Nephron (organoid): ENCODE data around the gene VENTX.

Experiments used
- H3K27ac Mint-ChIP-seq, 3 experiments: 2 replicates each; pipeline ENCODE4 v1.8.0; 2020; ENCODE audit warnings: mixed read lengths in 3 of 3, mild to moderate bottlenecking in 2 of 3, moderate library complexity in 1 of 3
- H3K27me3 Mint-ChIP-seq: 2 replicates; pipeline ENCODE4 v1.8.0; 2021; ENCODE audit warnings: low read depth, mild to moderate bottlenecking, moderate library complexity, mixed read lengths
- H3K36me3 Mint-ChIP-seq: 2 replicates; pipeline ENCODE4 v1.8.0; 2020; ENCODE audit warnings: low read depth, mixed read lengths
- H3K4me1 Mint-ChIP-seq: 2 replicates; pipeline ENCODE4 v1.8.0; 2020; ENCODE audit warnings: mixed read lengths
- H3K4me3 Mint-ChIP-seq, 3 experiments: 2 replicates each; pipeline ENCODE4 v1.8.0; 2020; ENCODE audit warnings: mild to moderate bottlenecking in 3 of 3, mixed read lengths in 3 of 3, moderate library complexity in 2 of 3
- H3K9me3 Mint-ChIP-seq: 2 replicates; pipeline ENCODE4 v1.8.0; 2020; ENCODE audit warnings: mixed read lengths
- TF ChIP-seq, protein P1 (sequence below), 3 experiments: fragments of 200-600 bp; sonication (generic); IDR thresholded peaks; one replicate each; pipeline ENCODE4 v1.5.0; 2021; ENCODE audit warnings: antibody characterized with exemption in 3 of 3; ENCODE audit not compliant: unreplicated experiment in 3 of 3

The VENTX gene

DNA sequence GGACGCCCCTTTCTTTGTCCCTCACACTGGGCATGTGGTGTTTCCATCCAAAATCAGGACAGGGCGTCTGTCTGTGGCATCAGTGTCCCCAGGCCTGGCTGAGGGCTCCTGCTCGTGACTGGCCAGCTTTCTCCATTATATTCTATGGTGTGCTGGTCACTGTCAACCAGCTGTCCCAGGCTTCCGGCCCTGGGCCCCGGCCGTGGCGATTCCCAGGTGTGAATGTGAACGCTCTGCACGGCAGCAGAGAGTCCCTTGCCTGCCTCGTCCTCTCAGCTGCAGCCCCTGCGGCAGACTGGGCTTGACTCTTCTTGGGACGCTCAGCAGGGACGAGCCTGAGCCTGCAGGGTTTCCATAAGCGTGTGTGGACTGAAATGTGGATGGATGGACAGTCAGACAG, 13.6 kb upstream of the VENTX start:
- Mint-ChIP-seq H3K27ac (peak overlapping the region in 1 of 3 experiments; percentile 78), H3K36me3 (no peaks in the 10 kb centered on the region), H3K27me3 (peaks cover 76% of the 10 kb centered on the region), H3K4me3 (peak overlapping the region in 1 of 3 experiments; percentile 34), H3K4me1 (peaks cover 15% of the 10 kb centered on the region), H3K9me3 (no peaks in the 10 kb centered on the region)
- TF ChIP-seq, protein P1, sequence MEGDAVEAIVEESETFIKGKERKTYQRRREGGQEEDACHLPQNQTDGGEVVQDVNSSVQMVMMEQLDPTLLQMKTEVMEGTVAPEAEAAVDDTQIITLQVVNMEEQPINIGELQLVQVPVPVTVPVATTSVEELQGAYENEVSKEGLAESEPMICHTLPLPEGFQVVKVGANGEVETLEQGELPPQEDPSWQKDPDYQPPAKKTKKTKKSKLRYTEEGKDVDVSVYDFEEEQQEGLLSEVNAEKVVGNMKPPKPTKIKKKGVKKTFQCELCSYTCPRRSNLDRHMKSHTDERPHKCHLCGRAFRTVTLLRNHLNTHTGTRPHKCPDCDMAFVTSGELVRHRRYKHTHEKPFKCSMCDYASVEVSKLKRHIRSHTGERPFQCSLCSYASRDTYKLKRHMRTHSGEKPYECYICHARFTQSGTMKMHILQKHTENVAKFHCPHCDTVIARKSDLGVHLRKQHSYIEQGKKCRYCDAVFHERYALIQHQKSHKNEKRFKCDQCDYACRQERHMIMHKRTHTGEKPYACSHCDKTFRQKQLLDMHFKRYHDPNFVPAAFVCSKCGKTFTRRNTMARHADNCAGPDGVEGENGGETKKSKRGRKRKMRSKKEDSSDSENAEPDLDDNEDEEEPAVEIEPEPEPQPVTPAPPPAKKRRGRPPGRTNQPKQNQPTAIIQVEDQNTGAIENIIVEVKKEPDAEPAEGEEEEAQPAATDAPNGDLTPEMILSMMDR (IDR thresholded peaks at IDR 0.05; ENCODE audit: unreplicated experiment in 3 of 3) = no peak

DNA sequence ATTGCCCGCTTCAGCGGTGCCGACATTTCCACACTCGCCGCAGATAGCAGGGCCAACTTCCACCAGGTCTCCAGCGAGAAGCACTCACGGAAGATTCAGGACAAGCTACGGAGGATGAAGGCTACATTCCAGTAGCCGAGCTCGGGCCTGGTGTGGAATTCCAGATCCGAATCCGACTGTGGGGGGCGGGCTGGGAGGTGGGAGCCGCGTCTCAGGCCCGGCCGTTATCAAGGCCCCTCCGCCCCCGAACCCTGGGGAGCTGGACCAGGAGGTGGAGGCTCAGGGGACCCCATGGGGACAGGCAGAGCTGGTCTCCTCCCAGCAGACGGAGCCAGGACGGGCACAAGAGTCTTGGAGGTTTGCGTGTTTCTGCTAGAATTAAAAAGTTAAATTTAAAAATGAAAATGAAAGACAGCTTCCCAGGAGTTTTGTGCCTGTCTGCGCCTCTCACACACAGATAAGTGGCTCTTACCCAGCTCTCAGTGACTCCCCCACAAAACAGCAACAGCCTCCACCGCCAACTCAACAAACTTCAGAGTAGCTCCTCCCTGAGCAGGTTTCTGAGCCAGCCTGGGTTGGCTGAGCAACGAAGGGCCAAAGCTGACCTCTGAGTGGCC, 12.8 kb upstream of the VENTX start:
- Mint-ChIP-seq H3K36me3 (no peaks in the 10 kb centered on the region), H3K9me3 (no peaks in the 10 kb centered on the region), H3K4me1 (peaks cover 20% of the 10 kb centered on the region), H3K4me3 (peak overlapping the region; percentile 40 to 63 (median 59)), H3K27me3 (peaks cover 76% of the 10 kb centered on the region), H3K27ac (peak overlapping the region; percentile 46 to 78 (median 55))
- TF ChIP-seq, protein P1 (IDR thresholded peaks at IDR 0.05; ENCODE audit: unreplicated experiment in 3 of 3) = no peak

DNA sequence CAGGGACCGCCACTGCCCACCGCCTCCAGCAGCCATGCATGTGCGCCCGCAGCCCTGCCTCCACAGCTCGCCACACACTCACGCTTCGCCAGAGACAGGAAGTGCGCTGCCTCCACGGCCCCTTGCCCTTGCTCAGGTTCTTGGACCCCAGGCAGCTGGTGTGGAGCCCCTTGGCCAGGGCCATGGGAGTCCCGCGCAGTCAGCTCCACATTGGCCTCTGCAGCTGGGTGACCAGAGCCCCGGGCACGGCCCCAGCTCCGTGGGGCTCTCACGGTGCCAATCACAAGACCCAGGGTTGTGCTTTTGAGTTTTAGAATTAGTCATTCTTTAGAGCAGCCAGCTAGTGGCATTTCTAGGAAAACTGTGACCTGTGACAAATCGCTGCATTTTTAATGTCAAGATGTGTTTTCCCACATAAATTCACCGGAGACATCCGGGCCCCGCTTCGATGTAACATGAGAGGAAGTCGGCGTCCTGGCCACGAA, 11.9 kb upstream of the VENTX start:
- Mint-ChIP-seq H3K4me1 (peaks cover 20% of the 10 kb centered on the region), H3K27me3 (peaks cover 76% of the 10 kb centered on the region), H3K9me3 (no peaks in the 10 kb centered on the region), H3K36me3 (no peaks in the 10 kb centered on the region), H3K4me3 (peak overlapping the region in 1 of 3 experiments; percentile 34), H3K27ac (no peak overlapping the region)
- TF ChIP-seq, protein P1 (IDR thresholded peaks at IDR 0.05; ENCODE audit: unreplicated experiment in 3 of 3) = no peak

DNA sequence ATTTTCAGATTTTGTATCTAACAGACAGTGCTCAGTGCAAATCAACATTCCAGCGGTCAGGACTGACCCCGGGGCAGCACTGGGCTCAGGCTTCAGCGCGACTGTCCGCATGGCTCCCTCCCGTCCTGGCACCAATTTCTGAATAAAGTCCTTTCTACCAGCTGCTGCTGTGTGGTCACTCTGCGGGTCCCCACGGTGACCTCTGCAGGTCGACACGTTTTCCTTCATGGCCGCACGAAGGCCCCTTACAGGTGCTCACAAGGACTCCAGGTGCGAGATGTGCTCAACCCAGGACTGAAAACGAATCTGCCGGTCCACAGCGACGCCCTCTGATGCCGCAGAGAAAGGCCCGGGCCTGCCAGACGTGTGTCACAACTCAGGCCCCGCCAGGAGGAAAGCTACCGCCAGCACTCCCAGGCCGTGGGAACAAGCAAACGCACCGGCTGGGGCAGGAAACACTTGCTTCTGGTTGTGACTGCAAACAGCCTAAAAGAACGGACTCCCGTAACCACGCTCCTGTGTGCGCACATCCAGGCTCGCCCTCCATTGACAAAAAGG, 11.3 kb upstream of the VENTX start:
- H3K27me3 Mint-ChIP-seq = peaks cover 74% of the 10 kb centered on the region
- no peaks in the 10 kb centered on the region for H3K36me3 Mint-ChIP-seq
- no peak overlapping the region for H3K27ac Mint-ChIP-seq
- TF ChIP-seq, protein P1 (IDR thresholded peaks at IDR 0.05; ENCODE audit: unreplicated experiment in 3 of 3) = no peak
- H3K4me1 Mint-ChIP-seq = peaks cover 20% of the 10 kb centered on the region
- H3K4me3 Mint-ChIP-seq = no peak overlapping the region
- no peaks in the 10 kb centered on the region for H3K9me3 Mint-ChIP-seq

DNA sequence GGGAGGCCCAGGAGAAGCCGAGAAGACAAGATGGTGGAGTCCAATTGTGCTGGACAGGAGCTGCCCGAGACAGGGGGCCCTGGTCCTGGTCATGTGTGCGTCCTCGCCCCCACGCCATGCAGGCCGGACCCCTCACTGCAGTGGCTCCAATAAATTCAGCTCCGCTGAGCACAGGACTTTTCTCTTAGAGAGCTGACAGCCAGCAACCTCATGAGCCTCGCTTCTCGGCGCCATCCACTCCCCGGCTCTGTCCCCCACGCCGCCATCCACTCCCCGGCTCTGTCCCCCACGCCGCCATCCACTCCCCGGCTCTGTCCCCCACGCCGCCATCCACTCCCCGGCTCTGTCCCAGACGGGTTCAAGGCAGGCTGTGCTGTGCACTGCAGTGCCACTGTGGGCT, 10.4 kb upstream of the VENTX start:
- no peak overlapping the region for H3K27ac Mint-ChIP-seq
- H3K27me3 Mint-ChIP-seq = peaks cover 78% of the 10 kb centered on the region
- TF ChIP-seq, protein P1 (IDR thresholded peaks at IDR 0.05; ENCODE audit: unreplicated experiment in 3 of 3) = no peak
- no peak overlapping the region for H3K4me3 Mint-ChIP-seq
- no peaks in the 10 kb centered on the region for H3K9me3 Mint-ChIP-seq
- H3K4me1 Mint-ChIP-seq = peaks cover 20% of the 10 kb centered on the region
- no peaks in the 10 kb centered on the region for H3K36me3 Mint-ChIP-seq
